ENCODE results near the gene TBC1D17.
A peak's percentile ranks its signal among the peaks of the same experiment; 100 is the strongest.

The TBC1D17 gene

DNA sequence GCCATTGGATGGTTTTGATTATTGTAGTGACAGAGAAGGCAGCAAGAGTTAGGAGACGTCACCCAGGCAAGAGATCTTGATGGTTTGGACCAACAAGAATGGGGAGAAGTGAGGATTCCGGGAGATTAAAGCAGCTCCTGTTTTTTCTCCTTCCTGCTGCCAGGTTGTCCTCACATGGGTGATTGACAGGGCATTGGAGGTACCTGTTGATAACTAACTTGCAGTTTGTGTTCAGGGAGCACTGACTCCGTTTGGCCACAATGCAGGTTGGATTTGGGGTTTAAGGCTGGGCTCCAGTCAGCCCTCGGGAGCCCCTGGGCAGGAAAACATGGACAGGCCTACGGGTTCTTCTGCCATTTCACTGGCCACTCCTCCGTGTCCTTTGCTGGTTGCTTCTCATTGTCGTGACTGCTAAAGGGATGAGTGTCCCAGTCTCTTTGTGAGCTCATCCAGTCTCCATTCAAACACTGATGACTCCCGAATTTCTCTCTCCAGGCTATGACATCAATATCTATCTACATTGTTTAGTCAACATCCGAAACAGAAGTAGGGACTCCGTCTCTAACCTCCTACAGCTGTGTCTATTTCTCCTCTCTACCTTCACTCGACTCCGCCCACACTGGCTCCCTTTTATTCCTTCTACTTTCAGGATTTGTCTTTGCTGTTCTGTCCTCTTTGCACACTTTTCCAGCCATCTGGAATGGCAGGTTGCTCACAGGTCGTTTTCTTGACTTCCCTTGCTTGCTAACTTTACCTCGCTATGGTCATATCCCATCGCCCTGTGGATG lies 27.9 kb upstream of the TBC1D17 start:
- no peak for DNase-seq

DNA sequence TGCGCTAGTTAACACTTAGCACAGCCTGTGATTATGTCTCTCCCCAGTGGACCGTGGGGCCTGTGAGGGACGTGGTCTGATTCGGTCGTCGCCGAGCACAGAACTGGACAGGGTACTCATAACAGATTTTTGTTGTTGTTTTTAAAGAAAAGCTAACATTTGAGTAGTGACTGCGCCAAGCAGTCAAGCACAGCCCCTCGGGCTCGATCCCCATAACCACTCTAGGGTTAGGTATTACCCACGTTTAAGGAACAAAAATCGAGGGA lies 27.3 kb upstream of the TBC1D17 start:
- no peak for DNase-seq

DNA sequence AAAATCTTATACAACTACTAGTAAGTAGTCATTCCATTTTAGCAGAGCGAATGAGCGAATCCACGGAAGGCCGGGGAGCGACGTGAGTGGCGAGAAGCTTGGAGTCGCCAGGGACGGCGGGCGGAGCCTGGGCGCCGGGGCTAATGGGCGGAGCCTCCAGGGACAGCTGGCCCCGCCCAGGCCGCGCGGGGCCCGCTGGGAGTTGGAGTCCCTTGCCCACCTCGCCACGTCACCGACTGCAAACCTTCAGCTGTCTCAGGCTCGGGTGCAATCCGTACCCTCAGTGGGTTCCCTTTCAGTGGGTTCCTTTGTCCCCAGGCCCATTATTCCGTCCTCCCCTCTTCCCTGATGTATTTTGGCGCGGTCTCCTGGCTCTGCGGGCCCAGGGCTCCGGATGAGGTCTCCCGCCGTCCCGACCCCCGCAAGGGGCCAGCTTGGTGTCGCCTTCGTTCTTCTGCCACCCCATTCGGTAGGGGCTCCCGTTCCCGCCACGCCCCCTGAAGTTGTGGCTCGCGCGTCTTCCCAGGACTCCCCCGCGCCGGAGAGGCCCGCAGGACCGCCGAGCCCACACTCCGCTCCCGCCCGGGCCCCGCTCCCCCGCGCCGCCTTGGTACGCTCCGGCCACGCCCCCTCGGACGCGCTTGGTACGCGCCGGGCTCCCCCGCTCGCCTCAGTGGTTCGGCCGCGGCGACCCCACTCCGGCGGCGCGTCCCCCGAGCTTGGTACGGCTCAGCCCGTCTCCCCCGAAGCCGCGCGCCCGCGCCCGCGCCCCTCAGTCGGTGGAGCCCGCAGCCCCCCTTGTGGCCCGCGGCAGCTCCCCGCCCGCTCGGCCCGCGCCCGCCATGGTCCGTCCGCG lies 26.8 kb upstream of the TBC1D17 start, which contains the start of gene PTOV1:
Gene PTOV1 (plus strand): TSS at position 673 of the 856 bp plus-strand sequence.
- peak; percentile 84 for DNase-seq

DNA sequence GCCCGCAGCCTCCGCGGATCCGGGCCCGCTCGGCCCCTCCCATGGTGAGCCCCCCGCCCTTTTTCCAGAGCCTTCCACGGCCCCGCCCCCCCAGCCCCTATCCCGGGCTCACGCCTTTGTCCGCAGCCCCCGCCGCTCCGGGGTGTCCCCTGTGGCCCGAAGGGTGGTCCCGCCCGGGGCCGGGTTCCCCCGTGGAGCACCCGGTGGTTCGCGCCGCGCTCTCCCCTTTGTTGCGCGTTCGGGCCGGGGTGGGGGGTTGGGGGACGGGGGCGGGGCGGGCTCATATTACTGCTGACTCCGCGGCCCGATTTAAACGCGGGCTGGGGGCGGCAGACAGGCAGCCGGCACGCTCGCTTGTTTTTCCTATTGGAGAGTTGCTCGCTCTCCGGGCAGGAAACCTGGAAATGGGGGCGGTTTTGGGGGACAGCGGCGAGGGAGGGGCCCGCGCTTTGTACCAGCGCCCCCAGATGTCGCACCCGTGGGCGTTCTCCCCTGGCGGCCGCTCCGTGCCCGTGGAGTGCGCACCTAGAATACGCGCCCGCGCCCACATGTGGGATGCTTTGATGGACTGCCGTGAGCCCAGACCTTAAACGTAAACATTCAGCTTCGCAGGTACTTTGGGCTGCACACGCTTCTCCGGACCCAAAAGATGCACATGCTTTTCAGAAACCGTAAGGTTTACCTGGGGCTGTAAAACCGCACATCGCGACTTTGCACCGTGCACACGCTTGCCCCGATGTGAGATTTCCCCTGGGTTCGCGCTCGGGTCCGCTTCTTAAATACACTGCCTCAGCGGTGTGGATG lies 25.8 kb upstream of the TBC1D17 start:
- peak; percentile 32 for DNase-seq

- DNase-seq = no peak
These were observed 24.8 kb upstream of the TBC1D17 start for GRCh38 chr19:49852631-49853126.

DNA sequence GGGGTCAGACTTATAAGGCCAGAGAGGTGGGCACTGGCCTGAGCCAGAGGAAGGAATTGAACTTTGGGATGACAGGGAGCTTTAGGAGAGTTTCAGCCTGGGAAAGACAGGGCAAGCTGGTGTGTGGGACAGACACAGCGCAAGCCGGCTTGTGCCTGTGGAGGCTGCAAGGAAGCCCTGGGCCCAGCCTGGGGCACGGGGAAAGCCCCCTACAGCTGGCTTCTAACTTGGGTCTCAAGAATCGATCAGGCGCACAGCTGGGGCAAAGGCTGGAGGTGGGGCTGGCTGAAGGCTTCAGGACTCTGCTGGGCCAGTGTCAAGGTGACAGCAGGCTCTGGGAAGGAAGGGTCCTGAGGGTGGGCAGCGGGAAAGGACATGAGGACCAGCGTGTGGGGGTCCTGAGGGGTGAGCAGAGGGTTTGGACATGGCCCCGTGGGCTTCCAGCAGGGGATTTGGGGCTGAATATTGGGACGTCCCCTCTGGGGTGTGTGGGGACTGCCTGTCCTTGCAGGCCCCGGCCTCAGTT lies 23.6 kb upstream of the TBC1D17 start:
- DNase-seq = no peak

- no peak for DNase-seq
These were observed 22.9 kb upstream of the TBC1D17 start for GRCh38 chr19:49854378-49855263.

DNA sequence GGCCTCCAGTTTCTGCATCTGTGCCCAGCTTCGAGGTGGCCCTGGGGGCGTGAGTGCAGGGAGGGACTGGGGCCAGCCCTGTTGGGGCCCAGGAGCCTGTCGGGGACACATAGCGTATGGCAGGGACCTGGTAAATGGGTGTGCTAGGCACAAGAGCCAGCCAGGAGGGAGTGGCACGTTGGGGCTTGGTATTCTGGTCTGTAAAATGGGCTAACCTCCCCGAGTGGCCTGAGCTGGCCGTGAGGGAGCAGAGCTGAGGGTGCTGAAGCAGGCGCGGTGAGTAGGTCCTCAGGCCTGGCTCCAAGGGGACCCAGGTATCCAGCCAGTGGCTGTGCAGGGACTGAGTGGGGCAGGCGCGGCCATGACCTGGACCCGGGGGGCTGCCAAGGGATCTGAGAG lies 22.2 kb upstream of the TBC1D17 start:
- DNase-seq = no peak

DNA sequence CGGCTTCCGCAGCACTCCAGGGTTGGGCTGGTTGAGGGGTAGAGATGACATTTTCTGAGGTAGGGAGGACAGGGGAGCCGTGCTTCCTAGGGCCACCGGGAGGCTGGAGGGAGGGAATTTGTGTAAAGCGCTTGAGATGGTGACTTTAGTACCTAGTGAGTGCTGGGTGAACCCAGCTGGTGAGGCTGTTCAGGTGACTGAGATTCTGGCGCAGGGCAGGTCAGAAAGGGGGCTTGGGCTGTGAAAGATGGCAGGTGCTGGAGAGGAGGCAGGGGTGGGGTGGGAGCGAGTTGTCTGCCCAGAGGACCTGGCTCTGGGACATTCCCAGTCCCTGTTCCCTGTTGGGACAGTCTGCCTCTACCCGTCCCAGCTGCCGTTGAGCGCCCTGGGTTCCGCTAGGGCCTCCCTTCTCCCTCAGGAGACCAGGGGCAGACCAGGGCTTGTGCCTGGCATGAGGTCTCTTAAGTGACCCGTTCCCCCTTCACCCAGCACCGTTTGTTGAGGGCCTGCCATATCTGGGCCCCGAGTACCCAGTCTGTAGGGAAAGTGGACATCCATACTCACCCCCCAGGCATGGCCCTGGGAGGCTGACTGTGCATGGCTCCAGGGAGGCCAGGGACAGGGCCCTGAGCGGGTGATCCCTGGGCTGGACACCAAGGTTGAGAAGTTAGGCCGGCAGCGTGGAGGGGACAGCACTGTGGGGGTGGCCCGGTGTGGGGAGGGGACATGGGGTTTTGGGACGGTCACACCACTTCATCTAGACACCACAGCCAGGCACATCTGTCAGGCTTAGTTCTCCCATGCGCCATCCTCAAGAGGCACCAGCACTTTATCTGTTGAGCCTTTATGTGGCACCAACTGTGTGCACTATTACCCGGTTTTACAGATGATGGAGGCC lies 21.6 kb upstream of the TBC1D17 start:
- no peak for DNase-seq

DNA sequence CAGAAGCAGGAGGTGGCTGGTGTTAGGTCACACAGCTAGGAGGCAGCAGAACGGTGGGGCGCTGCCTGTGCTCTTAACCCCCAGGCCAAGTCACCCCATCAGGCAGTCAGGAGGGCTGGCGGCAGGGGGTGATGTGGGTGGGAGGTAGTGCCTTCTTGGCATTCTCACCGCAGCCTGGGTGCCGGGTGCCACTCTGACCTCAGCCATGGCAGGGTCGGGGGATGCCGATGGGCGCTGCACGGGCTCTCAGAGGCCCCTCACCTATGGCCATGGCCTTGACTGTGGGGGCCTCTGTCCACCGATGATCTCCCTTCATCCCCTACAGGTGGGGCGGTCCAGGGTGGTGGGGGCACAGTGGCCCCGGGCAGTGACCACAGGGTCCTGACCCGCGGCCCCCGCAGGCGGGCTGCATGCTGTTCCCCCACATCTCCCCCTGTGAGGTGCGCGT lies 20.9 kb upstream of the TBC1D17 start:
- no peak for DNase-seq

- no peak for DNase-seq
These were observed 20.3 kb upstream of the TBC1D17 start for GRCh38 chr19:49857061-49857837.

- no peak for DNase-seq
These were observed 19.7 kb upstream of the TBC1D17 start for GRCh38 chr19:49857838-49858087.

GRCh38 chr19:49858088-49858985 lies 19.2 kb upstream of the TBC1D17 start:
- no peak for DNase-seq

DNA sequence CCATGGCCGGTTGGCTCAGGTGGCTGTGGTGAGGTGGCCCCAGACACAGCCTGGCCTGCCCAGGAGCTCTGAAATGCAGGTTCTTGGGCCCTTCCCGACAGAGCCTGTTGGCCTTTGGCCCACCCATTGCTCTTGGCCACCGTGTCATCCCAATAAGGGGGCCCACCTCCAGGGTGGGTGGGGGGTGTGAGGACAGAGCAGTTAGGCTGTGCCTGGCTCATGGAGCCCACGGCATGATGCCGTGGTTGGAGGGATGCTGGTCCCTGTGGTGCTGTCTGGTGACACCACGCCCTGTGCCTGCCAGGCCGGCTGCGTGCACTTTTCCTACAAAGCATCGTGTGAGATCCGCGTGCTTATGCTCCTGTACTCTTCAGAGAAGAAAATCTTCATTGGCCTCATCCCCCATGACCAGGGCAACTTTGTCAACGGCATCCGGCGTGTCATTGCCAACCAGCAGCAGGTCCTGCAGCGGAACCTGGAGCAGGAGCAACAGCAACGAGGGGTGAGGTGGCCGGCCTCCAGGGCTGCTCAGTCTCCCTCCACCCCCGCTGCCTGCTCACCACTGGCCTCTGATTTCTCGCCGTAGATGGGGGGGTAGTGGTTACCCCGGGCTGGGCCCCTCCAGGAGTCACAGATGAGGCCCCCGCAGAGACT lies 17.7 kb upstream of the TBC1D17 start:
- no peak for DNase-seq

DNA sequence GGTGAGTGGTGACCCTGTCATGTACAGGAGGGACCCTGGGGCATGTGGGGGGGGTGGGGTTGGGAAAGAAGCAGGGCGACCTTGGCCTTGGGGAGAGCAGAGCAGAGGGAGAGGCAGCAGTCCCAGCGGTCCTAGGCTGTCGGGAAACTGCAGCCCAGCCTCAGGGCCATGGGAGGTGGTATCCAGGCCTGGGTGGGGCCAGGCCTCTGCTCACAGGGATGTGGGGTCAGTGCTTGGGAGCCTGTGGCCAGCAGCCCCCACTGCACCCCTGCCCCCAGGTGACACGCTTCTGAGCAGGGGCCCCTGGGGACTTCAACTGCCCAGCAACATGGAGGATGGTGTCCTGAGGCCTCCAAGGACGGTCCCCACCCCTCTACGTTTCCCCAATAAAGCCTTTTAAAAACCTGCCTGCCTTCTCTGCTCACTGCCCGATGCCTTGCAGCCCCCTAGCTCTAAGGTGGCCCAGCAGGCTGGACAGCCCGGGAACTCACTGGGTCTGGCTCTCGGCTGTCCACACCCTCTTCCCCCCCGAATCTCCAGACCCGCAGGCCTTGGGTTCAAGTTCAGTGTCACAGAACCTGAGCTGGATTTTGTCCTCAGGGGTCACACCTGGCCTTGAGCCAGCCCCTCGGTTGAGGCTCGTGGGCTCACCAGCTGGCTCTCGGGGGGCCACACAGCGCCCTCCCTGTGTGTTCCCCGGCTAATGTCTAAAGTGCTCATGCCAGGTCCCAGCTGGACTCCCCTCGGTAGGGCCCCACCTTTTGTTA lies 17.0 kb upstream of the TBC1D17 start:
- DNase-seq = no peak

- no peak for DNase-seq
These were observed 16.4 kb upstream of the TBC1D17 start for GRCh38 chr19:49861107-49861506.

- DNase-seq = no peak
These were observed 15.7 kb upstream of the TBC1D17 start for GRCh38 chr19:49861541-49862378.

Data from activated CD4-positive, alpha-beta T cell treated with anti-CD3 and anti-CD28 coated beads, Interleukin-2, amount 50 U/mL, for 1 hour (primary cell).